HepG2 (cell line): Measurements from ENCODE around the gene CEP63. TPM values are rescaled to one million over a fixed set of nuclear protein-coding genes. Genes with fewer than 3 reads are reported as not detected.

Experiments used
- ATAC-seq: fragments of 200-7000 bp; cut with Tn5 transposase; 3 replicates; pipeline ENCODE4 v1.9.1; 2020; ENCODE audit warnings: mild to moderate bottlenecking, moderate library complexity
- BruUV-seq: library from RNA; stranded (reverse); fragments of 400-500 nt; replicated peaks from 2 replicates; lab custom pipeline; 2021; lab: Mats Ljungman, UMichigan
- CTCF ChIA-PET: fragments of 300-600 bp; formaldehyde crosslinking; extraction: SDS; loops from one replicate; lab custom pipeline; 2021; ENCODE audit warnings: low total read pairs, inconsistent platforms, low intra/inter-chr PET ratio; lab: Yijun Ruan, JAX
- POLR2A ChIA-PET: fragments of 350-600 bp; sonication (Branson Sonifier 250); formaldehyde crosslinking; loops from one replicate; lab custom pipeline; 2020; ENCODE audit warnings: antibody characterized with exemption, inconsistent platforms; lab: Yijun Ruan, JAX
- DNase-seq: peaks from one replicate; pipeline ENCODE4 v3.0.0-alpha.2; 2015; ENCODE audit warnings: low spot score
- FAIRE-seq: peaks from 3 replicates; lab custom pipeline; 2011; peaks lifted over from hg19 to GRCh38; lab: Jason Lieb, UNC
- H2AFZ ChIP-seq: one replicate; pipeline ENCODE4 v1.6.1; 2011; ENCODE audit warnings: low read length, inconsistent platforms
- H3K27ac ChIP-seq: fragments of 300-600 bp; 3 replicates; pipeline ENCODE4 v1.8.0; 2011; ENCODE audit warnings: mixed run types, mild to moderate bottlenecking, mixed read lengths, low read length, inconsistent platforms; ENCODE audit not compliant: insufficient read depth; ENCODE audit errors: extremely low read length
- H3K27me3 ChIP-seq, 2 experiments: fragments of 200-600 bp in 1 of 2; 2 replicates in 1 of 2; 3 replicates in 1 of 2; pipeline versions ENCODE4 v1.6.0 to v1.8.0; 2011; ENCODE audit warnings: low read length in 2 of 2, mild to moderate bottlenecking in 2 of 2, moderate library complexity in 2 of 2, inconsistent platforms in 1 of 2; ENCODE audit not compliant: insufficient read depth in 2 of 2, control insufficient read depth in 1 of 2
- H3K36me3 ChIP-seq, 2 experiments: fragments of 200-600 bp in 1 of 2; replicated peaks in 1 of 2; 2 replicates in 1 of 2; 3 replicates in 1 of 2; pipeline versions ENCODE4 v1.5.1 to v1.8.0; 2011; ENCODE audit warnings: low read length in 2 of 2, inconsistent platforms in 1 of 2; ENCODE audit not compliant: insufficient read depth in 2 of 2, control insufficient read depth in 1 of 2
- H3K4me1 ChIP-seq: 2 replicates; pipeline ENCODE4 v1.5.1; 2012; ENCODE audit warnings: low read length, inconsistent platforms; ENCODE audit not compliant: insufficient read depth
- H3K4me2 ChIP-seq: 2 replicates; pipeline ENCODE4 v1.6.0; 2011; ENCODE audit warnings: low read depth, low read length, inconsistent platforms
- H3K4me3 ChIP-seq, 3 experiments: fragments of 200-600 bp in 1 of 3; sonication (generic), shearing (Covaris generic) in 1 of 3; replicated peaks in 1 of 3; 2 replicates each; pipeline ENCODE4 v1.5.1; 2011 to 2016; ENCODE audit warnings: low read length in 3 of 3, inconsistent platforms in 2 of 3, low read depth in 2 of 3, mild to moderate bottlenecking in 2 of 3, control low read depth in 1 of 3, mixed read lengths in 1 of 3; ENCODE audit not compliant: insufficient read depth in 1 of 3
- H3K79me2 ChIP-seq: one replicate; pipeline ENCODE4 v1.6.1; 2011; ENCODE audit warnings: low read length, inconsistent platforms; ENCODE audit not compliant: insufficient read depth
- H3K9ac ChIP-seq: 2 replicates; pipeline ENCODE4 v1.6.0; 2011; ENCODE audit warnings: mild to moderate bottlenecking, low read depth, low read length, inconsistent platforms; ENCODE audit not compliant: insufficient read depth
- H3K9me3 ChIP-seq: 2 replicates; pipeline ENCODE4 v1.5.1; 2012; ENCODE audit warnings: mild to moderate bottlenecking, low read length
- H4K20me1 ChIP-seq: 2 replicates; pipeline ENCODE4 v1.6.0; 2011; ENCODE audit warnings: inconsistent platforms, mild to moderate bottlenecking, low read length, moderate library complexity; ENCODE audit not compliant: insufficient read depth
- RFX1 ChIP-seq: fragments of 450-650 bp; IDR thresholded peaks from 2 replicates; pipeline ENCODE4 v1.6.1; 2017
- SIN3A ChIP-seq: IDR thresholded peaks from 2 replicates; pipeline ENCODE4 v1.6.1; 2011; ENCODE audit warnings: low read depth, mild to moderate bottlenecking, control low read depth, low read length, borderline replicate concordance
- SMC3 ChIP-seq: IDR thresholded peaks from 2 replicates; pipeline ENCODE4 v1.6.1; 2011; ENCODE audit warnings: low read length, improper control_type of control experiment
- WGBS: methylation state at CpG from one replicate; pipeline ENCODE4 v1.1.6; 2017; ENCODE audit warnings: low lambda C conversion rate; 5-methylcytosine and 5-hydroxymethylcytosine counted together
- in situ Hi-C: cut with HindIII; loops from 2 replicates; pipeline ENCODE4 v1.10.0; 2017; ENCODE audit warnings: low pct_unique_long_range_greater_than_20kb; ENCODE audit not compliant: extremely low pct_ligation_motif_present
- intact Hi-C: fragments of 100-400 bp; cut with micrococcal nuclease; formaldehyde crosslinking; loops from one replicate; pipeline ENCODE4 v1.10.0; 2022; ENCODE audit not compliant: unreplicated experiment
- polyA plus RNA-seq, 8 experiments: library from polyadenylated mRNA; depleted of rRNA in 3 of 8; stranded (reverse) in 7 of 8; unstranded in 1 of 8; fragments of >200 nt; fragmentation: Illumina TruSeq in 4 of 8; extraction: Trizol in 4 of 8; gene quantifications; 2 replicates each; pipeline versions ENCODE4 v1.2.1 to v1.2.3, GENCODE V29; 2011 to 2016; ENCODE audit warnings: low read depth in 4 of 8, missing spikeins in 1 of 8, mixed read lengths in 1 of 8; ENCODE audit not compliant: insufficient read depth in 1 of 8
- total RNA-seq, 5 experiments: library from RNA; depleted of rRNA; stranded (reverse); fragments of >200 nt; fragmentation: Illumina TruSeq; extraction: Trizol; gene quantifications; 2 replicates each; pipeline ENCODE4 v1.2.3, GENCODE V29; 2016; ENCODE audit warnings: low read depth in 1 of 5
- TF ChIP-seq, protein P1 (sequence below): IDR thresholded peaks from 2 replicates; pipeline ENCODE4 v1.6.1; 2016; ENCODE audit warnings: mild to moderate bottlenecking, missing biosample characterization, missing genetic modification reagents
- TF ChIP-seq, protein P2 (sequence below): sonication (generic); formaldehyde crosslinking; IDR thresholded peaks from 2 replicates; pipeline ENCODE4 v1.4.0; 2020; ENCODE audit warnings: mild to moderate bottlenecking, missing genetic modification reagents

The CEP63 gene
- total and polyA plus RNA-seq, 2 of the 13 experiments (the other 11 are each of a cell fraction or from before 2014, with no cell fraction given): 7.2 to 18.4 TPM

DNA sequence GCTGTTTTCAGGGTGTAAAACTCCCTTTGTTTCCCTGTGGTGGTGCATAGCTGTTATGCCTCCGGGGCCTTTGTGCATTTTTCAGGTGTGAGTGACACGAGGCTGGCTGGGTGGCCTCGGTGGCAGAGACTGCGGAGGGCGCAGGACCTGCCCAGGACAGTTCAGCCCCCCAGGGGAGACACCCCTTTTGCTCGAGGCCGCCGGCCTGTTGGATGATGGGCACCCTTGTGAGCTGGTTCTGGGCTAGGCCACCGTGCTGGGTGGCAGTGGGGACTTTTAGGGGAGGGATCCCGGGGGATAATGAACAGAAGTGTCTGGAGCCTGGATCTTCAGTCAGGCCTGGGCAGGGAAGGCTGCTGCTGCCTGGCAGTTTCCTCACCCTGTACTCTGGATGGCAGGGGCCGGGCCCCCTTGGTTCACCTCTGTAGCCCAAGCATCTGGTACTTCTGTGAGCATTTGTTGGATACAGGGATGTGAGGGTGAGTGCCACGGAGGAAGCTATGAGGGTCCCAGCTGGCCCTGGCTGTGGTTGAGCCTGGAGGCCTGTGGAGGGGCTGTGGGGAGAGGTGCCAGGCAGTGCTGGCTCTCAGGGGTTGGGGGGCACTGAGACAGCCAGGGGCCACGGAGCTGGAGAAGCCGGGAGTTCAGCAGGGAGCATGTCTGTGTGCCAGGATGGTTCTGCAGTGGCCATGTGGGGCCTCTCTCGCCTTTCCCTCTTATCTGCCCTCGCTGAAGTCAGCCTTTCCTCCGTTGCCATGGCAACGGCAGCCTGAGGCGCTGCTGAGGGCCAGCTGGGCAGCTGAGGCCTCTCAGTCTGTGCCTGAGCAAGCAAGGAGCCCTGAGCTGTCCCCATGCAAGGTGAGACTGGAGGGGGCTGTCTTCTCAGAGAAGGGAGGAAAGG lies 115.9 kb downstream of the CEP63 start:
- no TSS peak for BruUV-seq
- ATAC-seq (no peak), FAIRE-seq (no peak)
- no peak overlapping the region for H3K4me3 ChIP-seq
- ChIA-PET POLR2A (no interaction called here), CTCF (interaction anchor here (1.5 to 1.9 kb wide), 3 partner anchors 39 to 1293 kb away, joined by 4 to 14 read pairs (median 6); no protein-coding TSS in a partner anchor)
- no peaks in the 10 kb centered on the region for H4K20me1 ChIP-seq
- TF ChIP-seq, protein P1, sequence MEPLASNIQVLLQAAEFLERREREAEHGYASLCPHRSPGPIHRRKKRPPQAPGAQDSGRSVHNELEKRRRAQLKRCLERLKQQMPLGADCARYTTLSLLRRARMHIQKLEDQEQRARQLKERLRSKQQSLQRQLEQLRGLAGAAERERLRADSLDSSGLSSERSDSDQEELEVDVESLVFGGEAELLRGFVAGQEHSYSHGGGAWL (CRISPR knock-in tag): no peak
- peak; percentile 34; the same call in 1 of the 2 replicates for TF ChIP-seq RFX1
- TF ChIP-seq, all 625 proteins: peak for 1
- Histone ChIP-seq H3K79me2 (no peaks in the 10 kb centered on the region), H3K9ac (no peak overlapping the region), H3K4me2 (no peak overlapping the region), H3K27ac (no peak overlapping the region), H3K9me3 (no peaks in the 10 kb centered on the region), H3K27me3 (peaks cover 1 to 48% of the 10 kb centered on the region in 2 experiments; a peak in 2 of 5 replicates), H3K4me1 (no peaks in the 10 kb centered on the region), H2AFZ (no peak overlapping the region), H3K36me3 (no peaks in the 10 kb centered on the region)
- intact Hi-C loops (loop anchor here (1.0 to 5.0 kb wide), 3 partner anchors 40 to 1296 kb away; no protein-coding TSS in a partner anchor), in situ Hi-C loops (loop anchor here (5.0 to 25.0 kb wide), 4 partner anchors 41 to 1286 kb away; no protein-coding TSS in a partner anchor)
- 9% methylated on average over 6 of the region's 19 CpGs for WGBS
- no peak for DNase-seq

DNA sequence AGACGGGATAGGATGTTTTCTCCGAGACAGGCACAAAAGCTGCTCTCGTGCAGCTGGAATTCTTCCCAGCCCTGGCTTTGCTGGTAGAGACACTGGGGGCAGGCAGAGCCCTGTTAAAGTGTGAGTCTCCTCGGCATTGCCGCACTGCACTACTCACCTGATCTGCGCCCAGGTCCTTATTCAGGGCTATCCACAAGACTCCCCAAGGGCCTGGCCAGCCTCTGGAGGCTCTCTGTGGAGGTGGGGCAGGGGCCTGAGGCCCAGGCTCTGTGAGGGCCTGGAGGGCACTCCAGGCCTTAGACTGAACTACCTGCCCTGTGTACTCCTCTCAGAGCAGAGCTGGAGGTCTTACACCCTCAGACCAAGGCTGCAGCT lies 116.6 kb downstream of the CEP63 start:
- Histone ChIP-seq H3K4me1 (no peaks in the 10 kb centered on the region), H4K20me1 (no peaks in the 10 kb centered on the region), H3K9ac (no peak overlapping the region), H3K9me3 (no peaks in the 10 kb centered on the region), H3K27ac (no peak overlapping the region), H3K79me2 (no peaks in the 10 kb centered on the region), H2AFZ (no peak overlapping the region), H3K27me3 (peaks cover 1 to 42% of the 10 kb centered on the region in 2 experiments; a peak in 2 of 5 replicates), H3K4me3 (no peak overlapping the region), H3K4me2 (no peak overlapping the region), H3K36me3 (no peaks in the 10 kb centered on the region)
- in situ Hi-C loops: loop anchor here (5.0 to 25.0 kb wide), 4 partner anchors 40 to 1285 kb away; no protein-coding TSS in a partner anchor
- CTCF ChIA-PET: no interaction called here
- POLR2A ChIA-PET: no interaction called here
- FAIRE-seq (no peak), ATAC-seq (no peak), DNase-seq (no peak)
- BruUV-seq: no TSS peak
- intact Hi-C loops: loop anchor here (5.0 kb wide), 1 partner anchor 1295 kb away; no protein-coding TSS in a partner anchor
- 39% methylated on average over 6 of the region's 6 CpGs for WGBS
- TF ChIP-seq SIN3A (no peak), SMC3 (no peak)
- TF ChIP-seq, protein P2, sequence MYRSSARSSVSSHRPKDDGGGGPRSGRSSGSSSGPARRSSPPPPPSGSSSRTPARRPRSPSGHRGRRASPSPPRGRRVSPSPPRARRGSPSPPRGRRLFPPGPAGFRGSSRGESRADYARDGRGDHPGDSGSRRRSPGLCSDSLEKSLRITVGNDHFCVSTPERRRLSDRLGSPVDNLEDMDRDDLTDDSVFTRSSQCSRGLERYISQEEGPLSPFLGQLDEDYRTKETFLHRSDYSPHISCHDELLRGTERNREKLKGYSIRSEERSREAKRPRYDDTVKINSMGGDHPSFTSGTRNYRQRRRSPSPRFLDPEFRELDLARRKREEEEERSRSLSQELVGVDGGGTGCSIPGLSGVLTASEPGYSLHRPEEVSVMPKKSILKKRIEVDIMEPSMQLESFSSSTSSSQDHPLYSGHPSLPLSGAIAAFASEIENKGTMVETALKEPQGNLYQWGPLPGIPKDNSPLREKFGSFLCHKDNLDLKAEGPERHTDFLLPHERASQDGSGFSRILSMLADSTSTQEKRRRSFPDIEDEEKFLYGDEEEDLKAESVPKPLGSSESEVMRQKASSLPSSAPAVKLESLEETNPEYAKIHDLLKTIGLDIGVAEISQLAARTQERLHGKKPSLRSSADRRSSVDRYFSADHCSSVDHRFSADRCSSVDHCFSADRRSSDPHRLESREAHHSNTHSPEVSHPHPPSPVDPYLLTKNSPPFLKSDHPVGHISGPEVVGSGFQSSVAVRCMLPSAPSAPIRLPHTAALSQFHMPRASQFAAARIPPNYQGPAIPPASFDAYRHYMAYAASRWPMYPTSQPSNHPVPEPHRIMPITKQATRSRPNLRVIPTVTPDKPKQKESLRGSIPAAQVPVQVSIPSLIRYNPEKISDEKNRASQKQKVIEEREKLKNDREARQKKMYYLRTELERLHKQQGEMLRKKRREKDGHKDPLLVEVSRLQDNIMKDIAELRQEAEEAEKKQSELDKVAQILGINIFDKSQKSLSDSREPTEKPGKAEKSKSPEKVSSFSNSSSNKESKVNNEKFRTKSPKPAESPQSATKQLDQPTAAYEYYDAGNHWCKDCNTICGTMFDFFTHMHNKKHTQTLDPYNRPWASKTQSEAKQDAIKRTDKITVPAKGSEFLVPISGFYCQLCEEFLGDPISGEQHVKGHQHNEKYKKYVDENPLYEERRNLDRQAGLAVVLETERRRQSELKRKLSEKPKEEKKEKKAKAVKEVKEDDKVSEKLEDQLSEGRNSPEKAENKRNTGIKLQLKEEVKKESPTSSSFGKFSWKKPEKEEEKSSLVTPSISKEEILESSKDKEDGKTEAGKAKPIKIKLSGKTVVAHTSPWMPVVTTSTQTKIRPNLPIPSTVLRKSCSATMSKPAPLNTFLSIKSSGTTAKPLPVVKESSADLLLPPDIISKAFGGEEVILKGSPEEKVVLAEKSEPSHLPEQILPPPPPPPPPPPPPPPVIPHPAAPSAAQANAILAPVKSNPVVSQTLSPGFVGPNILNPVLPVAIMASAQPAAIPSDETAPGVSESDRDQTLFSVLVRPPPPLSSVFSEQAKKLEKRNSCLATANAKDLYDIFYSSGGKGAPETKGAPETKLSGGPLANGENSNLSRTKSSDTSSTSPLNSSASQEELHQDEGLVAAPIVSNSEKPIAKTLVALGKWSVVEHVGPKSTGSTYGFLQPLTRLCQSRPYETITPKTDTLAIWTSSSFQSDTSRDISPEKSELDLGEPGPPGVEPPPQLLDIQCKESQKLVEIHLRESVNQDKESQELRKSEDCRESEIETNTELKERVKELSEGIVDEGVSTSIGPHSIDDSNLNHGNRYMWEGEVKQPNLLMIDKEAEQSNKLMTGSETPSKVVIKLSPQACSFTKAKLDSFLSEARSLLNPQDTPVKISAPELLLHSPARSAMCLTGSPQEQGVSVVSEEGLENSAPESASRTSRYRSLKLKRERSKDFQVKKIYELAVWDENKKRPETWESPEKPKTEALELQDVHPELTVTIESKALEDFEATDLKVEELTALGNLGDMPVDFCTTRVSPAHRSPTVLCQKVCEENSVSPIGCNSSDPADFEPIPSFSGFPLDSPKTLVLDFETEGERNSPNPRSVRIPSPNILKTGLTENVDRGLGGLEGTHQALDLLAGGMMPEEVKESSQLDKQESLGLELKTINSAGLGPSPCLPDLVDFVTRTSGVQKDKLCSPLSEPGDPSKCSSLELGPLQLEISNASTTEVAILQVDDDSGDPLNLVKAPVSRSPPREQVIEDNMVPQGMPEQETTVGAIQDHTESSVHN (CRISPR knock-in tag): no peak
